C4-2B (cell line): Measurements from ENCODE around the gene BCKDHA.

Experiments used
- CTCF ChIP-seq: fragments of 450-650 bp; conservative IDR thresholded peaks from 2 replicates; pipeline ENCODE4 v1.5.1; 2017; ENCODE audit warnings: mild to moderate bottlenecking
- ZFX ChIP-seq: fragments of 450-650 bp; IDR thresholded peaks from 2 replicates; pipeline ENCODE4 v1.6.1; 2017

GRCh38 chr19:41376241-41376997 is 21.2 kb upstream of the BCKDHA start, which contains the start of gene TMEM91:
- no peak for TF ChIP-seq CTCF
- no peak for TF ChIP-seq ZFX
